ENCODE data around the gene NINL. TPM values are rescaled to one million over a fixed set of nuclear protein-coding genes. Genes with fewer than 3 reads are reported as not detected.

The NINL gene
- total and polyA plus RNA-seq, 2 of the 8 experiments (the other 6 are each of a cell fraction or from before 2014, with no cell fraction given): 15.3 to 30.0 TPM

DNA sequence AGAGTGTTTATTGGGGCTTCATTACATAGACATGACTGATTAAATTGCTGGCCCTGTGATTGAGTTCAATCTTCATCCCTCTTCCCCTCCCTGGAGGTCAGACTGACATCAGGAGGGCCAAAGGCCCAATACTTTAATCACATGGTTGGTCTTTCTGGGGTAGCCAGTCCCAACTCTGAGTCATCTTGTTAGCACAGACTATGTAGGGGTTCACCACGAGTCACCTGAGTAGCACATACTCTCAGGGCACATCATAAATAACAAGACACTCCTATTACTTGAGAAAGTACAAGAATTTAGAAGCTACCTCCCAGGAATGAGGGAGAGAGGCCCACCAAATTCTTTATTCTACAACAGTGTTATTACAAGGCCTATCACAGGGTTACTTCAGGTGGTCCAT lies 166.6 kb downstream of the NINL start (continued):
- no peak for TF ChIP-seq SIX5 (IDR thresholded peaks at IDR 0.05; ENCODE audit: low read depth, low read length)
- no peak for TF ChIP-seq RNF2 (IDR thresholded peaks at IDR 0.05; ENCODE audit: borderline replicate concordance, low read depth, low read length, missing control alignments, poor library complexity, severe bottlenecking)
- TF ChIP-seq JUN (IDR thresholded peaks at IDR 0.05; ENCODE audit: low read depth, low read length): no peak
- no peak for TF ChIP-seq POLR2A (IDR thresholded peaks at IDR 0.05; ENCODE audit: control extremely low read depth in 1 of 2, low read depth in 2 of 2, low read length in 2 of 2)
- TF ChIP-seq JUND (IDR thresholded peaks at IDR 0.05; ENCODE audit: low read length): no peak
- no peak for TF ChIP-seq RBBP5 (IDR thresholded peaks at IDR 0.05; ENCODE audit: borderline replicate concordance, low read depth, low read length)
